HepG2 (cell line): ENCODE data around the gene ZNF106. TPM values are rescaled to one million over a fixed set of nuclear protein-coding genes. Genes with fewer than 3 reads are reported as not detected.
A peak's percentile ranks its signal among the peaks of the same experiment; 100 is the strongest.

Experiments
- ATAC-seq: fragments of 200-7000 bp; cut with Tn5 transposase; 3 replicates; pipeline ENCODE4 v1.9.1; 2020; ENCODE audit warnings: mild to moderate bottlenecking, moderate library complexity
- BruUV-seq: library from RNA; stranded (reverse); fragments of 400-500 nt; replicated peaks from 2 replicates; lab custom pipeline; 2021; lab: Mats Ljungman, UMichigan
- CTCF ChIA-PET: fragments of 300-600 bp; formaldehyde crosslinking; extraction: SDS; loops from one replicate; lab custom pipeline; 2021; ENCODE audit warnings: low total read pairs, inconsistent platforms, low intra/inter-chr PET ratio; lab: Yijun Ruan, JAX
- POLR2A ChIA-PET: fragments of 350-600 bp; sonication (Branson Sonifier 250); formaldehyde crosslinking; loops from one replicate; lab custom pipeline; 2020; ENCODE audit warnings: antibody characterized with exemption, inconsistent platforms; lab: Yijun Ruan, JAX
- DNase-seq: peaks from one replicate; pipeline ENCODE4 v3.0.0-alpha.2; 2015; ENCODE audit warnings: low spot score
- FAIRE-seq: peaks from 3 replicates; lab custom pipeline; 2011; peaks lifted over from hg19 to GRCh38; lab: Jason Lieb, UNC
- H2AFZ ChIP-seq: one replicate; pipeline ENCODE4 v1.6.1; 2011; ENCODE audit warnings: low read length, inconsistent platforms
- H3K27ac ChIP-seq: fragments of 300-600 bp; 3 replicates; pipeline ENCODE4 v1.8.0; 2011; ENCODE audit warnings: mixed run types, mild to moderate bottlenecking, mixed read lengths, low read length, inconsistent platforms; ENCODE audit not compliant: insufficient read depth; ENCODE audit errors: extremely low read length
- H3K27me3 ChIP-seq, 2 experiments: fragments of 200-600 bp in 1 of 2; 2 replicates in 1 of 2; 3 replicates in 1 of 2; pipeline versions ENCODE4 v1.6.0 to v1.8.0; 2011; ENCODE audit warnings: low read length in 2 of 2, mild to moderate bottlenecking in 2 of 2, moderate library complexity in 2 of 2, inconsistent platforms in 1 of 2; ENCODE audit not compliant: insufficient read depth in 2 of 2, control insufficient read depth in 1 of 2
- H3K36me3 ChIP-seq, 2 experiments: fragments of 200-600 bp in 1 of 2; replicated peaks in 1 of 2; 2 replicates in 1 of 2; 3 replicates in 1 of 2; pipeline versions ENCODE4 v1.5.1 to v1.8.0; 2011; ENCODE audit warnings: low read length in 2 of 2, inconsistent platforms in 1 of 2; ENCODE audit not compliant: insufficient read depth in 2 of 2, control insufficient read depth in 1 of 2
- H3K4me1 ChIP-seq: 2 replicates; pipeline ENCODE4 v1.5.1; 2012; ENCODE audit warnings: low read length, inconsistent platforms; ENCODE audit not compliant: insufficient read depth
- H3K4me2 ChIP-seq: 2 replicates; pipeline ENCODE4 v1.6.0; 2011; ENCODE audit warnings: low read depth, low read length, inconsistent platforms
- H3K4me3 ChIP-seq, 3 experiments: fragments of 200-600 bp in 1 of 3; sonication (generic), shearing (Covaris generic) in 1 of 3; replicated peaks in 1 of 3; 2 replicates each; pipeline ENCODE4 v1.5.1; 2011 to 2016; ENCODE audit warnings: low read length in 3 of 3, inconsistent platforms in 2 of 3, low read depth in 2 of 3, mild to moderate bottlenecking in 2 of 3, control low read depth in 1 of 3, mixed read lengths in 1 of 3; ENCODE audit not compliant: insufficient read depth in 1 of 3
- H3K79me2 ChIP-seq: one replicate; pipeline ENCODE4 v1.6.1; 2011; ENCODE audit warnings: low read length, inconsistent platforms; ENCODE audit not compliant: insufficient read depth
- H3K9ac ChIP-seq: 2 replicates; pipeline ENCODE4 v1.6.0; 2011; ENCODE audit warnings: mild to moderate bottlenecking, low read depth, low read length, inconsistent platforms; ENCODE audit not compliant: insufficient read depth
- H3K9me3 ChIP-seq: 2 replicates; pipeline ENCODE4 v1.5.1; 2012; ENCODE audit warnings: mild to moderate bottlenecking, low read length
- H4K20me1 ChIP-seq: 2 replicates; pipeline ENCODE4 v1.6.0; 2011; ENCODE audit warnings: inconsistent platforms, mild to moderate bottlenecking, low read length, moderate library complexity; ENCODE audit not compliant: insufficient read depth
- KIAA2018 ChIP-seq: sonication (generic); formaldehyde crosslinking; IDR thresholded peaks from 2 replicates; pipeline ENCODE4 v1.5.0; 2020; ENCODE audit warnings: mild to moderate bottlenecking, missing genetic modification reagents, borderline replicate concordance
- SMYD3 ChIP-seq: sonication (generic); formaldehyde crosslinking; IDR thresholded peaks from 2 replicates; pipeline ENCODE4 v1.8.1; 2023; ENCODE audit warnings: mild to moderate bottlenecking, missing genetic modification reagents
- ZNF282 ChIP-seq: fragments of 450-650 bp; IDR thresholded peaks from 2 replicates; pipeline ENCODE4 v1.6.1; 2018; ENCODE audit not compliant: partially characterized antibody
- ZNF770 ChIP-seq: sonication (generic); formaldehyde crosslinking; IDR thresholded peaks from 2 replicates; pipeline ENCODE4 v1.5.0; 2020; ENCODE audit warnings: mild to moderate bottlenecking, missing genetic modification reagents
- ZSCAN31 ChIP-seq: sonication (generic); formaldehyde crosslinking; IDR thresholded peaks from 2 replicates; pipeline ENCODE4 v1.5.0; 2020; ENCODE audit warnings: low read depth, mild to moderate bottlenecking, missing genetic modification reagents
- WGBS: methylation state at CpG from one replicate; pipeline ENCODE4 v1.1.6; 2017; ENCODE audit warnings: low lambda C conversion rate; 5-methylcytosine and 5-hydroxymethylcytosine counted together
- in situ Hi-C: cut with HindIII; loops from 2 replicates; pipeline ENCODE4 v1.10.0; 2017; ENCODE audit warnings: low pct_unique_long_range_greater_than_20kb; ENCODE audit not compliant: extremely low pct_ligation_motif_present
- intact Hi-C: fragments of 100-400 bp; cut with micrococcal nuclease; formaldehyde crosslinking; loops from one replicate; pipeline ENCODE4 v1.10.0; 2022; ENCODE audit not compliant: unreplicated experiment
- polyA plus RNA-seq, 8 experiments: library from polyadenylated mRNA; depleted of rRNA in 3 of 8; stranded (reverse) in 7 of 8; unstranded in 1 of 8; fragments of >200 nt; fragmentation: Illumina TruSeq in 4 of 8; extraction: Trizol in 4 of 8; gene quantifications; 2 replicates each; pipeline versions ENCODE4 v1.2.1 to v1.2.3, GENCODE V29; 2011 to 2016; ENCODE audit warnings: low read depth in 4 of 8, missing spikeins in 1 of 8, mixed read lengths in 1 of 8; ENCODE audit not compliant: insufficient read depth in 1 of 8
- total RNA-seq, 5 experiments: library from RNA; depleted of rRNA; stranded (reverse); fragments of >200 nt; fragmentation: Illumina TruSeq; extraction: Trizol; gene quantifications; 2 replicates each; pipeline ENCODE4 v1.2.3, GENCODE V29; 2016; ENCODE audit warnings: low read depth in 1 of 5

Gene ZNF106
- total and polyA plus RNA-seq, 2 of the 13 experiments (the other 11 are each of a cell fraction or from before 2014, with no cell fraction given) = 12.5 to 35.1 TPM

GRCh38 chr15:42499858-42500609 is 9.1 kb upstream of the ZNF106 start:
- Histone ChIP-seq H3K4me1 (peaks cover 48% of the 10 kb centered on the region), H3K79me2 (peaks cover 52% of the 10 kb centered on the region), H3K9me3 (no peaks in the 10 kb centered on the region), H3K36me3 (no peaks in the 10 kb centered on the region; a peak in 1 of 5 replicates), H3K4me2 (no peak overlapping the region), H4K20me1 (no peaks in the 10 kb centered on the region), H3K27ac (no peak overlapping the region), H2AFZ (no peak overlapping the region), H3K4me3 (no peak overlapping the region), H3K9ac (no peak overlapping the region), H3K27me3 (no peaks in the 10 kb centered on the region; a peak in 1 of 5 replicates)
- no peak for ATAC-seq
- in situ Hi-C loops = no loop called here
- no TSS peak for BruUV-seq
- no peak for DNase-seq
- ChIA-PET POLR2A (interaction anchor here (1.0 kb wide), 1 partner anchor 9 kb away, joined by 3 read pairs; the partner anchor contains the start of gene ZNF106), CTCF (no interaction called here)
- WGBS = 91% methylated on average over 12 of the region's 12 CpGs
- intact Hi-C loops = no loop called here
- TF ChIP-seq ZSCAN31 (CRISPR knock-in tag) = no peak
- no peak for TF ChIP-seq SMYD3
- TF ChIP-seq ZNF282 = no peak
- peak; percentile 82 for TF ChIP-seq ZNF770 (CRISPR knock-in tag)
- no peak for TF ChIP-seq KIAA2018 (CRISPR knock-in tag)
- no peak for FAIRE-seq
